ENCODE data around the gene KDM4B. TPM values are rescaled to one million over a fixed set of nuclear protein-coding genes. Genes with fewer than 3 reads are reported as not detected.

KDM4B gene
- total and polyA plus RNA-seq, 9 of the 15 experiments (the other 6 are each of a cell fraction or from before 2014, with no cell fraction given): 0.21 to 29.9 (median 7.3) TPM

DNA sequence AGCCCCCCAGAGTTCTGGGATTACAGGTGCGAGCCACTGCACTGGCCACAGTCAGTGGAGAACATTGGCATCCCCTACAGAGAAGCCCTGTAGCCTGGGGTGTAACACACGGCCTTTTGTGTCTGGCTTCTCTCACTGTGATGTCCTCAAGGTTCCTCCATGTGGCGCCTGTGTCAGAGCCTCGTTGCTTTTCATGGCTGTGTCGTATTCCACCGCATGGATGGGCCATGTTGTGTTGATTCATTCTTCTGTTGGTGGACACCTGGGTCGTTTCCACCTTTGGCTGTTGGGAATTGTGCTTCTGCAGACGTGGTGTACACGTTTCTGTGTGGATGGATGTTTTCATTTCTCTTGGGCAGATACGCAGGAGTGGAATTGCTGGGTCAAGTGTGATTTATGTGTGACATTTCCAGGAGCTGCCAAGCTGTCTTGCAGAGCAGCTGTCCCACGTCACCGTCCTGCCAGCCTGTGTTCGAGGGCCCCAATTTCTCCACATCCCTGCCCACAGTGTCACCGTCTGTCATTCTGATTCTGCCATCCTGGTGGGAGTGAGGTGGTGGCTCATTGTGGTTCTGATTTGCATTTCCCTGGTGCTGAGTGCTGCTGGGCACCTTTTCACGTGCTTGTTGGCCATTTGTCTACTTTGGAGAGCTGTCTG, 59.4 kb downstream of the KDM4B start:
- H3K9me1 ChIP-seq (ENCODE audit: control insufficient read depth, insufficient read depth, low read length): peaks cover 19% of the 10 kb centered on the region
- H4K20me1 ChIP-seq (replicated peaks; ENCODE audit: control insufficient read depth, insufficient read depth, low read length): peaks cover 50% of the 10 kb centered on the region
- intact Hi-C loops (cut with micrococcal nuclease) (no loop called here), in situ Hi-C loops (cut with MboI) (no loop called here)
- no peak overlapping the region for H2AFZ ChIP-seq (ENCODE audit: low read depth, low read length)
- FAIRE-seq (no peak), ATAC-seq (no peak), DNase-seq (ENCODE audit: extremely low read depth in 1 of 4, low spot score in 3 of 4) (no peak)
- BruUV-seq (replicated peaks): no TSS peak
- ChIA-PET CTCF (ENCODE audit: low intra/inter-chr PET ratio) (no interaction called here), POLR2A (interaction anchor here (0.7 to 1.0 kb wide), 2 partner anchors 11 to 158 kb away, joined by 3 to 4 read pairs; no protein-coding TSS in a partner anchor)
- H3K79me2 ChIP-seq (ENCODE audit: control insufficient read depth, insufficient read depth, low read length): peaks cover 69% of the 10 kb centered on the region
- H3K9me3 ChIP-seq (replicated peaks; ENCODE audit: control insufficient read depth, insufficient read depth, low read depth, low read length): no peaks in the 10 kb centered on the region
- peak; percentile 85 for TF ChIP-seq ZNF146 (CRISPR knock-in tag; IDR thresholded peaks at IDR 0.05; ENCODE audit: unreplicated experiment)
- no peak for TF ChIP-seq CREBBP (IDR thresholded peaks at IDR 0.05; ENCODE audit: low read depth, low read length)
- no peak for TF ChIP-seq HMG20B (CRISPR knock-in tag; IDR thresholded peaks at IDR 0.05)
- TF ChIP-seq, protein P1, sequence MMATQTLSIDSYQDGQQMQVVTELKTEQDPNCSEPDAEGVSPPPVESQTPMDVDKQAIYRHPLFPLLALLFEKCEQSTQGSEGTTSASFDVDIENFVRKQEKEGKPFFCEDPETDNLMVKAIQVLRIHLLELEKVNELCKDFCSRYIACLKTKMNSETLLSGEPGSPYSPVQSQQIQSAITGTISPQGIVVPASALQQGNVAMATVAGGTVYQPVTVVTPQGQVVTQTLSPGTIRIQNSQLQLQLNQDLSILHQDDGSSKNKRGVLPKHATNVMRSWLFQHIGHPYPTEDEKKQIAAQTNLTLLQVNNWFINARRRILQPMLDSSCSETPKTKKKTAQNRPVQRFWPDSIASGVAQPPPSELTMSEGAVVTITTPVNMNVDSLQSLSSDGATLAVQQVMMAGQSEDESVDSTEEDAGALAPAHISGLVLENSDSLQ (IDR thresholded peaks at IDR 0.05): peak; percentile 42; the same call in 1 of the 2 replicates
- no peak overlapping the region for H3K4me3 ChIP-seq
- H3K27me3 ChIP-seq (ENCODE audit: control insufficient read depth in 2 of 2, insufficient read depth in 2 of 2, low read length in 2 of 2): no peaks in the 10 kb centered on the region
- peaks cover 0 to 63% of the 10 kb centered on the region in 2 experiments; a peak in 3 of 5 replicates for H3K4me1 ChIP-seq (replicated peaks in 1 of 2; ENCODE audit: control insufficient read depth in 2 of 2, insufficient read depth in 2 of 2, low read length in 2 of 2)
- no peak overlapping the region for H3K27ac ChIP-seq (ENCODE audit: extremely low read depth, low read depth, low read length)
- peaks cover 9% of the 10 kb centered on the region; the same call in 2 of the 3 replicates for H3K36me3 ChIP-seq (ENCODE audit: control insufficient read depth, insufficient read depth, low read length)
- H3K9ac ChIP-seq (ENCODE audit: insufficient read depth in 1 of 2, low read depth in 2 of 2, low read length in 2 of 2): peak overlapping the region in 1 of 2 experiments; percentile 68; a peak in 2 of 4 replicates
- H3K4me2 ChIP-seq (ENCODE audit: insufficient read depth, low read length): no peak overlapping the region
- WGBS (ENCODE audit: insufficient coverage, low coverage, missing lambda C conversion rate): 72% methylated on average over 15 of the region's 15 CpGs
